NCI-H1436 (cell line): Measurements from ENCODE around the gene GPR141.

Experiments used
- DNase-seq: peaks from one replicate; lab custom pipeline; 2025; lab: John Stamatoyannopoulos, UW

GPR141 gene

GRCh38 chr7:37683246-37684120 lies at the start of gene GPR141:
Gene GPR141, plus strand, starts transcription at chr7:37683766. Its CDS starts 56,628 bp downstream, at chr7:37740394.
- no peak for DNase-seq

GRCh38 chr7:37635346-37635745 lies 48.2 kb upstream of the GPR141 start:
- no peak for DNase-seq

GRCh38 chr7:37642028-37642540 lies 41.5 kb upstream of the GPR141 start:
- DNase-seq = no peak

- no peak for DNase-seq
Measured at GRCh38 chr7:37643876-37644275, 39.7 kb upstream of the GPR141 start.

- DNase-seq = no peak
Measured at GRCh38 chr7:37645282-37646050, 38.1 kb upstream of the GPR141 start.

GRCh38 chr7:37656913-37657530 lies 26.5 kb upstream of the GPR141 start:
- DNase-seq = no peak

- DNase-seq = no peak
Measured at GRCh38 chr7:37657816-37658215, 25.8 kb upstream of the GPR141 start.

- no peak for DNase-seq
Measured at GRCh38 chr7:37659971-37660565, 23.5 kb upstream of the GPR141 start.

GRCh38 chr7:37660614-37661013 lies 23.0 kb upstream of the GPR141 start:
- DNase-seq = no peak

- DNase-seq = no peak
Measured at GRCh38 chr7:37663693-37664092, 19.9 kb upstream of the GPR141 start.

- no peak for DNase-seq
Measured at GRCh38 chr7:37665352-37666022, 18.1 kb upstream of the GPR141 start.

- no peak for DNase-seq
Measured at GRCh38 chr7:37666026-37666799, 17.4 kb upstream of the GPR141 start.

GRCh38 chr7:37669818-37670217 lies 13.7 kb upstream of the GPR141 start:
- no peak for DNase-seq

- DNase-seq = no peak
Measured at GRCh38 chr7:37670436-37670835, 13.1 kb upstream of the GPR141 start.

- DNase-seq = no peak
Measured at GRCh38 chr7:37671876-37672275, 11.7 kb upstream of the GPR141 start.

GRCh38 chr7:37672926-37673325 lies 10.6 kb upstream of the GPR141 start:
- DNase-seq = no peak

GRCh38 chr7:37673523-37673922 lies 10.0 kb upstream of the GPR141 start:
- DNase-seq = no peak

- no peak for DNase-seq
Measured at GRCh38 chr7:37674531-37674930, 9.0 kb upstream of the GPR141 start.

GRCh38 chr7:37675749-37676148 lies 7.8 kb upstream of the GPR141 start:
- no peak for DNase-seq

GRCh38 chr7:37684927-37685326 lies 1.4 kb downstream of the GPR141 start:
- DNase-seq = no peak
